ENCODE measurements around the gene PRKN.

DNA sequence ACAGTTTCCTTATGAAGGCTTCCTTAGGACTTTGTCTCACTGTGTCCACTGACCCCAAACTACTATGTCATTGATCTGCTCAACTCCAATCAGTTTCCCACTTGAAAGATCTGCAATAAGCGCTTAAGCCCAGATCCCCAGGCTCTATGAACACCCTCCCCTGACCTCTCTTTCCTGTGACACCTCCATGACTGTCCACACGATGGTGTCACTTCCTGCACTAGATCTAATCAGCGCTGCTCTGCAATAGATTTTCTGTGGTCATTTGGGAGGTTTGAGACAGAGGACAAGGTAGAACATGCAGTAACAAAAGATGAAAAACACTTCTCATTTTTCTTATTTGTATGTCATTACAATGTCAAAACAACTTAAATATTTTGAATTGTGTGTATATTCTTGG lies 1149.1 kb downstream of the PRKN start:
- TF ChIP-seq, protein P1, sequence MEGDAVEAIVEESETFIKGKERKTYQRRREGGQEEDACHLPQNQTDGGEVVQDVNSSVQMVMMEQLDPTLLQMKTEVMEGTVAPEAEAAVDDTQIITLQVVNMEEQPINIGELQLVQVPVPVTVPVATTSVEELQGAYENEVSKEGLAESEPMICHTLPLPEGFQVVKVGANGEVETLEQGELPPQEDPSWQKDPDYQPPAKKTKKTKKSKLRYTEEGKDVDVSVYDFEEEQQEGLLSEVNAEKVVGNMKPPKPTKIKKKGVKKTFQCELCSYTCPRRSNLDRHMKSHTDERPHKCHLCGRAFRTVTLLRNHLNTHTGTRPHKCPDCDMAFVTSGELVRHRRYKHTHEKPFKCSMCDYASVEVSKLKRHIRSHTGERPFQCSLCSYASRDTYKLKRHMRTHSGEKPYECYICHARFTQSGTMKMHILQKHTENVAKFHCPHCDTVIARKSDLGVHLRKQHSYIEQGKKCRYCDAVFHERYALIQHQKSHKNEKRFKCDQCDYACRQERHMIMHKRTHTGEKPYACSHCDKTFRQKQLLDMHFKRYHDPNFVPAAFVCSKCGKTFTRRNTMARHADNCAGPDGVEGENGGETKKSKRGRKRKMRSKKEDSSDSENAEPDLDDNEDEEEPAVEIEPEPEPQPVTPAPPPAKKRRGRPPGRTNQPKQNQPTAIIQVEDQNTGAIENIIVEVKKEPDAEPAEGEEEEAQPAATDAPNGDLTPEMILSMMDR (IDR thresholded peaks at IDR 0.05), result no peak
- TF ChIP-seq POLR2AphosphoS5 (IDR thresholded peaks at IDR 0.05; ENCODE audit: low read depth, low read length), result no peak
